ENCODE results near the gene APOBEC3A.
A peak's percentile ranks its signal among the peaks of the same experiment; 100 is the strongest.
"Not testable (repeated sequence)": the region's sequence is repeated elsewhere in the genome, so short reads cannot be mapped to it uniquely, and the experiment has no call there.

APOBEC3A gene

DNA sequence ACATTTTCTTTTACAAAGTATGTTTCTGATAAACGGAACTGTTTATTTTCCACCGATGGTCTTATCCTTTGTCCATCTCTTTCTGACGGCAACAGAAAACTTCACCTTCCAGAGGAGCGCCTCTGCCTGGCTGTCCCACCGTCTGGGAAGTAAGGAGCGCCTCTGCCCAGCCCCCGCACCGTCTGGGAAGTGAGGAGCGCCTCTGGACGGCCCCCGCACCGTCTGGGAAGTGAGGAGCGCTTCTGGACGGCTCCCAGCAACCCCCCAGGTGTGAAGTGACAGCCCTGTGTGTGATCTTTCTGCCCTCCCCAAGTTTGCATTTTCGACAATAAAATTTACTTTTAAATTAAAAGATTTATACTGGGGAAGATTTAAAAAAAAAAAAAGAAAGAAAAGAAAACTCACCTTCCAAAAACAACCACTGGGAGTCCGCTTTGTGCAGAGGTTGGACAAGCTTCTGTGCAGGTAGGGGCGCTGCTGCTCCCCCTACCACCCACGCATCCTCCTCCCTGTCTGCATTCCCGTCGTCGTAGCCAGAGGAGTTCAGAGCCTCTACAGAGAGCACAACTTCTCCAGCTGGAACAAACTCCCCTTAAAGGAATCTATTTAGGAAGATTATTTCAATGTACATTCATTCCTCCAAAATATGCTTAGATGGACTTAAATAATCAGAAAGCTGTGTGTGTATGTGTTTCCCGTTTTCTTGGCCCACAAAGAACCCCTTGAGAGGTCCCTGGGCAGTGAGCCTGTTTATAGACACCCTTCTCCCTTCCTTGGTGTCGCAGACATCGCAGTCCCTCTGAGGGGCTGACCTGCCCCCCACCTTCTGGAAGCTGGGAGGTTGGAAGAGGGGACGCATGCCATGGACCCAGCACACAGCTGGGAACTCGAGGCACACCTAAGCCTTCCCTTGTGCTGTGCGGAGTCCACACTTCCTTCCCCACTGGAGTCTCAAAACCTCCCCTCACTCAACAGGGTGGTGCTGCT is 23.9 kb downstream of the APOBEC3A start:
- DNase-seq (ENCODE audit: low spot score): peak; percentile 56

DNA sequence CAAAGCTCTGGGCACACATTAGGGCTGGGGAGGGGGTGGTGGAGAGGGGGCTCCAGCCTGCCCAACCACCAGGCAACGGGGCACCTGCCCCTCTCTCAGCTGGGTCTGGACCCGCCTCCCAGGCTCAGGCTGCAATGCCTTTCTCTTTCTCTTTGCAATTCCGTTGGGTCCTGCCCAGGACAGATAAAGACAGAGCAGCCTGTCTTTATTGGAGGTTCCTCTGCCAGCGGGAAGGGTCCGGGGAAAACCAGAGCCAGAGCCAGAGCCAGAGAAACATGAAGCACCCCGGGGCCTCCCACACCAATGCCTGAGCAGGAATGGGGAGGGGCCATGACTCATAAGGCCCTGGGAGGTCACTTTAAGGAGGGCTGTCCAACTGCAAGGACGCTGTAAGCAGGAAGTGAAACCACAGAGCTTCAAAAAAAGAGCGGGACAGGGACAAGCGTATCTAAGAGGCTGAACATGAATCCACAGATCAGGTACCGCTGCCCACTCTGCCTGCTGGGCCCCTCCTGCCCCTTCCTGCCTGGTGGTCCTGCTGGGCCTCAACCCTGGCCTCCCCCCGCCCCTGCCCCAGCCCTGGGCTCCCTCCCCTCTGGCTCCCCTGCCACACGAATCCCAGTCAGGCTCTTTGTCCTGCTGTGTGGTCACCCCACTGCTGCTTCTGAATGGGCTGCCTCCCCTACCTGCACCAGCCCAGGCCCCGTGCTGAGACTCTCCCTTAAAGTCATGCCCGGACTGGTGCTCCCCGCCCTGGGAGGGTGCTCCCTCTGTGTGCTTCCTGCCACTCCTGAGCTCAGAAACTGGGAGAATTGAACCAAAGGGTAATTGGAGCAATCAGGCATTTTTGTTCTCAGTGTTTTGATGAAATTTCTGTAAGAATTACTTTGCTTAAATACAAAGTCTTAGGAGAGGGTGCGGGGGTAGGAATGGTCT is 24.9 kb downstream of the APOBEC3A start, which contains the start of gene APOBEC3B:
Gene APOBEC3B, plus strand, starts transcription at position 356 of the 936 bp plus-strand sequence. Its CDS starts 107 bp downstream, at position 463.
- peak; percentile 93 for DNase-seq (ENCODE audit: low spot score)

DNA sequence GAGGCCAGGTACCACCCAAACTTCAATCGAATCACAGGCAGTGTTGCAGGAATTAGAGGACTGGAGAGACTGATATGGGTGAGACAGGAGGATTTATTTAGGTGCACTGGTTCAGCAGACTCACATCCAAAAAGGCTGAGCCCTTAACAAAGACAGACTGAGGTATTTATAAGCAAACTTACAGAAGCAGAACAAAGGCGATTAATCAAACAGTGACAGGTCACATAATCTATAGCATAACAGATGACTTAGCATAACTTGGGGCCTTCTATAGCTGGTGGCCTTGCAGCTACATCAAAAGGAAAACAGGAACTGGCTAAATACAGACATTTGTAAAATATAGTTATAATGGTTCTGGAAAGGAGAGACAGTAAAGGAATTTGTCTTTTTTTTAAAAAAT is 26.8 kb downstream of the APOBEC3A start:
- no peak for DNase-seq (ENCODE audit: low spot score)

DNA sequence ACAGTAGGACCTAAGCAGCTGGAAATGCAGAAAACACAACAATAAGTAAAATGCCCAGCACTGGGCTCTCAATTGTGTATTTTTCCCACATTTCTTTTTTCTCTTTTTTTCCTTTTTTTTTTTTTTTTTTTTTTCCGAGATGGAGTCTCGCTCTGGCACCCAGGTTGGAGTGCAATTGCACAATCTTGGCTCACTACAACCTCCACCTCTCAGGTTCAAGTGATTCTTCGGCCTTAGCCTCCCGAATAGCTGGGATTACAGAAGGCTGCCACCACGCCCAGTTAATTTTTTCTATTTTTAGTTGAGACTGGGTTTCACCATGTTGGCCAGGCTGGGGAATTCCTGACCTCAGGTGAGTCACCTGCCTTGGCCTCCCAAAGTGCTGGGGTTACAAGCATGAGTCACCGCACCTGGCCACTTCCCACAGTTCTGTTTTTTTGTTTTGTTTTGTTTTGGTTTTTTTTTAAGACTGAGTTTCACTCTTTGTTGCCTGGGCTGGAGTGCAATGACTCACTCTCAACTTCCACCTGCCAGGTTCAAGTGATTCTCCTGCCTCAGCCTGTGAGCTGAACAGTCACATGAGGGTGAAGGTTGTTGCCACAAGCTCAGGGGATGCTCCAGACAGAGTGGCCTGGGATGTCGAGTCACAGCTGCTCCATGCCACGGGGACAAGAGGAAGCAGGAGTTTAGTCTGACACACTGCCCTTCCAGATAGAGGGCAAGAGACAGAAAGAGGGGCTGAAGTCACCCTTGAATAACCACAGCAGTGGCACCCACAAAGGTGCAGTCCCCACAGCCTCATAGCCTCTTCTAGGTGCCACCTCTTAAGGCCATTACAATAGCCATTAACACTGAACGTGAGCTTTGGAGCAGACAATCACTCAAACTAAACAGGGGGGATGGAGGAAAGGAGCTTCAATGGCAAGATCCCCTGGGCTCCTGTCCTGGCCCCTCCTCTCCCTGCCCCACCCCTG is 27.7 kb downstream of the APOBEC3A start:
- not testable (repeated sequence) for DNase-seq (ENCODE audit: low spot score)

- no peak for DNase-seq (ENCODE audit: low spot score)
These were observed 29.2 kb downstream of the APOBEC3A start for GRCh38 chr22:38986629-38987028.

DNA sequence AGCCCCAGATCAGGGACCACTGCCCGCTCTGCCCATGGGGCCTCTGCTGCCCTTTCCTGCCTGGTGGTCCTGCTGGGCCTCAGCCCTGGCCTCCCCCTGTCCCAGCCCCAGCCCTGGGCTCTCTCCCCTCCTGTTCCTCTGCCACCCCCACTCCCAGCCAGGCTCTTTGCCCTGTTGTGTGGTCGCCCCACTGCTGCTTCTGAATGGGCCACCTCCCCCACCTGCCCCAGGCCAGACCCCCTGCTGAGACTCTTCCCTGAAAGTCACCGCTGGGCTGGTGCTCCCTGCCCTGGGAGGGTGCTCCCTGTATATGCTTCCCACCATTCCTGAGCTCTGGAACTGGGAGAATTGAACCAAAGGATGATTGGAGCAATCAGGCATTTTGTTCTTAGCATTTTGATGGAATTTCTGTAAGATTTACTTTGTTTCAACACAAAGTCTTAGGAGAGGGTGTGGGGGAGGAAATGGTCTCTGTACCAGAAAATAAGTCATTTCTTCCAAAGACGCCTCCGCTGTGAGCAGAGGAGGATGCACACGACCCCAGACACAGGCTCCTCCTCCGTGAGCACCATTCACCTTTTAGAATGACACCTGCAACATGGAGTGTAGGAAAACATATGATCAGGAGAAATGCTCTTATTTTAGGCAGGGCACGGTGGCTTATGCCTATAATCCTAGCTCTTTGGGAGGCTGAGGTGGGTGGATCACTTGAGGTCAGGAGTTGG is 29.9 kb downstream of the APOBEC3A start:
- DNase-seq (ENCODE audit: low spot score): no peak

GRCh38 chr22:38989466-38989865 is 32.1 kb downstream of the APOBEC3A start:
- no peak for DNase-seq (ENCODE audit: low spot score)

DNA sequence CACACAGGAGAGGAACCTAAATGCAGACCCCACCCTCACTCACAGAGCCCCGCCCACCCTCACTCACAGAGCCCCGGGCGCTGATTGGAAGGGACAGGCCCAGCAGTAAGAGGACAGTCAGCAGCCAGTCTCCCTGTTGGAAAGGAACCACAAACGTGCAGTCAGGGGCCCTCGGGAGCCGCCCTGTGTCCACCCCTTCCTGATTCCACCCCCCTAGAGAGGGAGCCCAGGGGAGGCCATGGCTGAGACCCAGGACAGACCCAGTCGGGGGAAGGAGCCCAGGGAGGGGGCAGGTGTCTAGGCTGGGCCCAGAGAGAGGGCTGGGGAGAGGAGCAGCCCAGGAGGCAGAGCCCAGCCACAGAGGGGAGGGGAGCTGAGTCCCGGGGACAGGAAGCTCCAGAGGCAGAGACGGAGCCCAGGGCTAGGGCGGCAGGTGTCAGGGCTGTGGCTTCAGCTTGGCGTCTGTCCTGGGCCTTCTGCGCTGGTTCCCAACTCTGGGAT is 35.5 kb downstream of the APOBEC3A start:
- not testable (repeated sequence) for DNase-seq (ENCODE audit: low spot score)

GRCh38 chr22:38996105-38996504 is 38.7 kb downstream of the APOBEC3A start:
- DNase-seq (ENCODE audit: low spot score): no peak

DNA sequence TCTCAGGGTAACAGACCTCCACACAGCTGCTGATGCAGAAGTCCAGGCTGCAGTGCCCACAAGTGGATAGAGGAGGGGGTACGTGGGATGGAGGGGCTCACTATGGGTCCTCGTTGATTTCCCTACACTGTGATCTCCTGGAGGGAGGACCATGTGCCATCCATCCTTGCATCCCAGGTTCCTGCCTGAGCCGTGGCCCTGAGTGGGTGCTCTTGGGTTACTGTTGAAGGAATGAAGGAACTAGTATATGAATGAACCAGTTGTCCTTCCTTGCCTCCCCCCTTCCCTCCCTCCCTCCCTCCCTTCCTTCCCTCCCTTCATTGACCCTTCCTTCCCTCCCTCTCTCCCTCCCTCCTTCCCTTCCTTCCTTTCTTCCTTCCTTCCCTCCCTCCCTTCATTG is 40.1 kb downstream of the APOBEC3A start:
- DNase-seq (ENCODE audit: low spot score): no peak

DNA sequence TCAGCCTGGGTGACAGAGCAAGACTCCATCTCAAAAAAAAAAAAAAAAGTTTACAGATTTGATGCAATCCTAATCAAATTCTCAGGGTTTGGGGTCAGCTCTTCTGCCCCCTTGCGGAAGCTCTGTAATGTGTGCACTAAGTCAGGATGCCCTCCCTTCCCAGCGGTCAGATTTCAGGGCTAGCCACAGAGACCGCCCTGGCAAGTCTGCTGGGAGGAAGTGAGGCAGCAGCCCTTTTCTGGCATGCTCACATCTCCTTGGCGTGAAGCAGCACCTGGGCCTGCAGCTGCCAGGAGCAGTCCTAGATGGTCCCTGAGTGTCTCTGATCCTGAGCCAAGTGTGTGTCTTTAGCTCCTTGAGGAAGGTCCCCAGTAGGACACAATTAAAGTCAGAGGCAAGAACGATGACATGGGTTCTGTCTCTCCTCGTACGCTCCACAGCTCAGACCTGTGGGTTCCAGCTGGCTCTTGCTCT is 45.8 kb downstream of the APOBEC3A start:
- DNase-seq (ENCODE audit: low spot score): peak; percentile 92

GRCh38 chr22:39007177-39007576 is 49.8 kb downstream of the APOBEC3A start:
- DNase-seq (ENCODE audit: low spot score): no peak

GRCh38 chr22:39008271-39008850 is 51.0 kb downstream of the APOBEC3A start:
- DNase-seq (ENCODE audit: low spot score): not testable (repeated sequence)

GRCh38 chr22:39010946-39011345 is 53.5 kb downstream of the APOBEC3A start:
- no peak for DNase-seq (ENCODE audit: low spot score)
